Measurements from ENCODE around the gene BPIFB6. TPM values are rescaled to one million over a fixed set of nuclear protein-coding genes. Genes with fewer than 3 reads are reported as not detected.

Gene BPIFB6
- total RNA-seq, 1 donor from 2014 or later: not detected

DNA sequence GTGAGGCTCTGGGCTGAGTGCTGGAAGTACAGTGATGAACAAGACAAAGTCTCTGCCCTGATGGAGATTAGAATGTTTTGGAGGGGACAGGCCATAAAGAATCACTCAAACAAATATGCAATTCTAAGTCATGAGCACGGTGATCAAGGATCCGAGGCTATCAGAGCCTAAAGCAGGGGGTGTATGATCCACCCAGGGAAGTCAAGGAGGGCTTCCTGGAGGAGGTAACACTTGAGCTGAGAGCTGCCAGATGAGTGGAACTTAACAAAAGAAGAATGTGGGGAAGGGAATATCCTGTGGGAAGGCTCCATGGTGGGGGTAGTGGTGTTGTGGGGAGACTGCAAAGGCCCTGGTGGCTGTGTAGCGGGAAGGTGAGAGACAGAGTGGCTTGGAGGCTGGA is 60.2 kb downstream of the BPIFB6 start:
- no peak overlapping the region for H3K4me3 Mint-ChIP-seq (ENCODE audit: low read depth)
- H3K36me3 Mint-ChIP-seq (ENCODE audit: low read depth): no peaks in the 10 kb centered on the region
- no peaks in the 10 kb centered on the region for H3K9me3 Mint-ChIP-seq
- no peak overlapping the region for H3K27ac Mint-ChIP-seq
- intact Hi-C loops (cut with micrococcal nuclease): loop anchor here (10.0 kb wide), 1 partner anchor 297 kb away; no protein-coding TSS in a partner anchor
- H3K27me3 Mint-ChIP-seq (ENCODE audit: low read depth): peaks cover 4% of the 10 kb centered on the region
- DNase-seq (ENCODE audit: low spot score): no peak
- peaks cover 2% of the 10 kb centered on the region for H3K4me1 Mint-ChIP-seq (ENCODE audit: low read depth)

DNA sequence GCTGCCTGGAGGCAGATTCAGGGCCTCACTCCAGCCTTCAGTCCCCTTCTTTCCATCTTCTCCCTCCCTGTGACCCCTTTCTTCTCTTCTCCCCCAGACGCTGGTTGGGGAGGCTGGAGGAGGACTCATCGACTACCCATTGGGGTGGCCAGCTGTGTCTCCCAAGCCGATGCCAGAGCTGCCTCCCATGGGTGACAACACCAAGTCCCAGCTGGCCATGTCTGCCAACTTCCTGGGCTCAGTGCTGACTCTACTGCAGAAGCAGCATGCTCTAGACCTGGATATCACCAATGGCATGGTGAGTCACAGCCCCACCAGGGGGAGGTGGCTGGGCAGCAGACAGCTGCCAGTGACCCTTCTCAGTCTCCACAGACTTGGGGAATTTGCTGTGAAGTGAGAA is 60.9 kb downstream of the BPIFB6 start:
- Mint-ChIP-seq H3K27me3 (ENCODE audit: low read depth) (peaks cover 4% of the 10 kb centered on the region), H3K4me3 (ENCODE audit: low read depth) (no peak overlapping the region), H3K27ac (no peak overlapping the region), H3K9me3 (no peaks in the 10 kb centered on the region), H3K4me1 (ENCODE audit: low read depth) (peaks cover 2% of the 10 kb centered on the region), H3K36me3 (ENCODE audit: low read depth) (no peaks in the 10 kb centered on the region)
- intact Hi-C loops (cut with micrococcal nuclease): loop anchor here (10.0 kb wide), 1 partner anchor 298 kb away; no protein-coding TSS in a partner anchor
- no peak for DNase-seq (ENCODE audit: low spot score)

DNA sequence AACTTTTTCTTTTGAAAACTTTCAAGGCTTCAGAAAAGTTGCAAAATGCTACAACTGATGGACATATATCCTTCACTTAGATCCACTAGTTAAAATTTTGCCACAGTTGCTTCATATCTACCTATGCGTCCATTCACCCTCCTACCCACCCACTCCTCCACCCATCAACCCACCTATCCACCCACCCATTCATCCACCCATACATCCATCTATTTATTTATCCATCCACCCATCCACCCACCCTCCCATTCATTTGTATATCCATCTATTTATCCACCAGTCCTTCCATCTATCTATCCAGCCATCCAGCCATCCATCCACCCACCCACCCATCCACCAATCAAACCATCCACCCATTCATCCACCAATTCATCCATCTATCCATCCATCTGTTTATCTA is 61.6 kb downstream of the BPIFB6 start:
- H3K27me3 Mint-ChIP-seq (ENCODE audit: low read depth): peaks cover 4% of the 10 kb centered on the region
- H3K27ac Mint-ChIP-seq: no peak overlapping the region
- no peak for DNase-seq (ENCODE audit: low spot score)
- H3K9me3 Mint-ChIP-seq: no peaks in the 10 kb centered on the region
- H3K4me1 Mint-ChIP-seq (ENCODE audit: low read depth): peaks cover 2% of the 10 kb centered on the region
- intact Hi-C loops (cut with micrococcal nuclease): loop anchor here (10.0 kb wide), 1 partner anchor 298 kb away; no protein-coding TSS in a partner anchor
- no peak overlapping the region for H3K4me3 Mint-ChIP-seq (ENCODE audit: low read depth)
- H3K36me3 Mint-ChIP-seq (ENCODE audit: low read depth): no peaks in the 10 kb centered on the region

DNA sequence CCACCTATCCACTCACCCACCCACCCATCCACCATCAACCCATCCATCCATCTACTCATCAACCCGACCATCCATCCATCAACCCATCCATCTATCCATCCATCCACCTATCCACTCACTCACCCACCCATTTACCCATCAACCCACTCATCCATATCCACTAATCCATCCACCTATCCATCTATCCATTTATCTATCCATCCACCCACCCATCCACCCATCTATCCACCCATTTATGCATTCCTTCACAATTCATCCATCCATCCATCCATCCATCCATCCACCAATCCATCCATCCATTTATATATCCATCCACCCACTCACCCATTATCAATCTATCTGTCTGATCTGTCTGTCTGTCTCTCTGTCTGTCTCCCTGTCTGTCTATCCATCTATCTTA is 62.1 kb downstream of the BPIFB6 start:
- intact Hi-C loops (cut with micrococcal nuclease): loop anchor here (10.0 kb wide), 1 partner anchor 299 kb away; no protein-coding TSS in a partner anchor
- Mint-ChIP-seq H3K4me1 (ENCODE audit: low read depth) (peaks cover 2% of the 10 kb centered on the region), H3K36me3 (ENCODE audit: low read depth) (no peaks in the 10 kb centered on the region), H3K27ac (no peak overlapping the region), H3K27me3 (ENCODE audit: low read depth) (peaks cover 4% of the 10 kb centered on the region), H3K9me3 (no peaks in the 10 kb centered on the region), H3K4me3 (ENCODE audit: low read depth) (no peak overlapping the region)
- no peak for DNase-seq (ENCODE audit: low spot score)

Other genes with a start within 250 kb of the BPIFB6 start
- 143 and 149 TPM in 2 replicates for gene MAPRE1, start 211.7 kb upstream of the BPIFB6 start, total RNA-seq
- 0.37 and 0.52 TPM in 2 replicates for gene EFCAB8, start 172.7 kb upstream of the BPIFB6 start, total RNA-seq
- not detected in 2 replicates for gene SUN5, start 27.2 kb upstream of the BPIFB6 start, total RNA-seq
- not detected in 2 replicates for gene BPIFB2, start 23.9 kb upstream of the BPIFB6 start, total RNA-seq
- gene BPIFB3, start 22.3 kb downstream of the BPIFB6 start, total RNA-seq: not detected in 2 replicates
- not detected in 2 replicates for gene BPIFB4, start 48.0 kb downstream of the BPIFB6 start, total RNA-seq
- not detected in 2 replicates for gene BPIFA2, start 136.5 kb downstream of the BPIFB6 start, total RNA-seq
- not detected in 2 replicates for gene BPIFA3, start 185.7 kb downstream of the BPIFB6 start, total RNA-seq
- gene BPIFA1, start 204.3 kb downstream of the BPIFB6 start, total RNA-seq: not detected in 2 replicates